ENCODE measurements around the gene BTBD8.

BTBD8 gene

DNA sequence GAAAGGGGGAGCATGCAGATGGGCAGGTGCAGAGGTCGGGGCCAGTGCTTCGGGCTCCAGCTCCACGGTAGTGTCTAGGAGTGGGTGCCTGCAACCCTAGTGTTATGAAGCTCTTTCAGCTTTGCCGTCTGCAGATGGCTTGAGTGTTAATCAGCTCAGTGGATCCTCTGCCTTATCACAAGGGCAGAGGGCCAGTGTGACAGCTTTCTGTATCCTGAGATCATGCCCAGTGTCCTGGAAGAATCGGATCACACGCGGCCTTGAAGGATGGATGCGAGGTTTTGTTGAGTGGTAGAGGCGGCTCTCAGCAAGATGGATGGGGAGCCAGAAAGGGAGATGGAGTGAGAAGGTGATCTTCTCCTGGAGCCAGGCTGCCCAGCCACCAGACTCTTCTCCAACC lies 112.1 kb downstream of the BTBD8 start:
- DNase-seq (ENCODE audit: low read depth), result no peak

DNA sequence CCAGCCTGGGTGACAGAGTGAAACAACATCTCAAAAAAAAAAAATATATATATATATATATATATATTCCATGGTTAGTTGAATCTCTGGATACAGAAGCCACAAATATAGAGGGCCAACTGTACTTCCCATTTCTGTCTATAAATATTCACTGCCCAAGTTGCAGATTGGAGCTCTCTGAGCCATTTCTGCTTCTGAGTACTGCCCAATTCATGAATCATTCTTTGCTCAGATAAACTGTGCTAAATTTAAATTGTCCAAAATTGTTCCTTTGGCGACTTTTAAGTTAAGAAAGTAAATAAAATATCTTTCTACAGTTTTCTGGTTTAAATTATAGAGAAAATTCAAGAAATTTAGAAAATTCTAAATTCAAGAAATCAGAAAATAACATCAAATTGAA lies 114.4 kb downstream of the BTBD8 start:
- no peak for DNase-seq (ENCODE audit: low read depth)

DNA sequence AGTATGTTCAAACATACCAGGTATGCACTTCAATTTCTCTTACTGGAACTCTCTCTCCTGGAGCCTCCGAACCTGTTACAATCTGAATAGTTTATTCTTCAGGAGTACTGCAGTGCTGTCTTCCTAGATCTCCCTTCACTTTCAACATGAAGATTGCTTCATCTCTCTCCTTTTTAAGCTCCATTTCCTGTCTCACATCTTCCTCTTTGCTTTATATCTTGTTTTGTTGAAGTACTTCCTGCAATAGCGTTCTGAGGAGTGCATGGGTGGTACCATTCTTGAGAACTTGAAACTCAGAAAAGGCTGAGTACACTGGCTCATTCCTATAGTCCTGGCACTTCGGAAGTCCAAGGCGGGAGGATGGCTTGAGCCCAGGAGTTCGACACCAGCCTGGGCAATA lies 121.8 kb downstream of the BTBD8 start:
- no peak for DNase-seq (ENCODE audit: low read depth)

DNA sequence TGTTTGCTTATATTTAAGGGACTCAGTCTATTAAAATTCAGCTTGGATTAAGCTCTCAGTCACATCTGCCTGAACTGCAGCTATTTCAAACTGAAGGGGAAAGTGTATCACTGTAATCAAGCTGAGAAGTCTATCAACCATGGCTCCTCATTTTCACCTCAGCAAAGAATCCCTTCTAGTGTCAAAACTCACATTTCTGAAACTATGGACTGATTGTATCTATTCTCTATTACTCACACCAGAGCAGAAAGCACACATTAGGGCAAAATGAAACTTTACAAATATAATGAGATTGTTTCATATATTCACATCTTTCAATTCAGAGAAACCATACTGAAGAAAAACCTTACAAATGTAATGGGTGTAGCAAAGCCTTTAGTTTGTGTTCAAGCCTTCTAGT lies 123.0 kb downstream of the BTBD8 start:
- no peak for DNase-seq (ENCODE audit: low read depth)

DNA sequence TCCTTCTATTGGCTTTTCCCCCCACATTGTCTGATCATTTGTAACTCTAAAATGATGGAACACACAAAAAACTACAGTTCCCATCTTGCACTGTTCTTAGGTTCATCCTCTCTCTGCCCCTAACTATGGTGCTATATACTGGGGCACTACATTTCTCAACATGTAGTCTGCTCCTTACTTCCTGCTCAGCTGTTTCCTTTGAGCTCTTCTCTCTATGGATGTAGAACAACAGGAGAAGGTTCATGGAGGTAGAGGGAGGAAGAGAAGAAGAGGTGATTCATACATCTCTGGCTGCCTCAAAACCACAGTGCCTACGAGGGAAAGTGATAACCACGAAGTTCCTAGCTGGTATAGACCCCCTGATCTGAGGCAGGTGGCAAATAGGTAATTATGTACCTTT lies 130.6 kb downstream of the BTBD8 start:
- no peak for DNase-seq (ENCODE audit: low read depth)

DNA sequence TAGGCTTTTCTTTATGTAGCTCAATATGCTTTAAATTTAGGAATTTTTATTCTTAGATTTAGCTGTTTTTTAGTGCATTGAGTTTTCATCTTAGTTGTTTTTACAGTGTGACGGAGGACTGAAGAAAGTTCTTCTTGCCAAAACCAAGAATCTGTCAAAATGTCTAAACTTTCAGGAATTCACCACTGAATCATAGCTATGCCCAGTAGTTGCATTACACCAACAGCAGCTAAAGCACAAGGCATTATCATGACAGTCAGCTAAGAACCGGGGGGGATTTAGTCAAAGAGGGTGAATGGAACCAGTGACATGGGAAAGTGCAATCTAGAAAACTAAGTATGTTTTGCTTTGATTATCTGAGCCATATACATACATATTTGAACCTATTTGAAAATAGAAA lies 131.0 kb downstream of the BTBD8 start:
- DNase-seq (ENCODE audit: low read depth), result peak; percentile 55

DNA sequence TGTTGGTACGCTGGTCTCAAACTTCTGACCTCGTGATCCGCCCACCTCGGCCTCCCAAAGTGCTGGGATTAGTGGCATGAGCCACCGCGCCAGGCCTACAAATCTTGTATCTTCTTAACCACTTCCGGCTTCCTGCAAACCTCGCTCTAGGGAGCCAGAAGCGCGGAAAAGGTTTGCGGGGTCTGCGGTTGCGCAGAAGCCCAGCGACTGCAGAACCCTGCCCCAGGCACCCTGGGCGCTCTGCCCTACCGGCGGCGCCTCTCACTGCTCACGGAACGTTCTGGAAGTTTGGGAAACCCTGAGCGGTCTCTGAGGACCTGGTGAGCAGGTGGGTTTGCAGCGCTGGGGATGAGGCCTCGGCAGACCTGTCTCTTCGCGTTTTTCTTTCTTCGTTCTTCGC lies 137.6 kb downstream of the BTBD8 start, which contains the start of gene C1orf146:
C1orf146 (plus strand) TSS at position 195 of the 400 bp plus-strand sequence. CDS start 13,506 bp downstream, outside the sequence.
- DNase-seq (ENCODE audit: low read depth), result no peak

DNA sequence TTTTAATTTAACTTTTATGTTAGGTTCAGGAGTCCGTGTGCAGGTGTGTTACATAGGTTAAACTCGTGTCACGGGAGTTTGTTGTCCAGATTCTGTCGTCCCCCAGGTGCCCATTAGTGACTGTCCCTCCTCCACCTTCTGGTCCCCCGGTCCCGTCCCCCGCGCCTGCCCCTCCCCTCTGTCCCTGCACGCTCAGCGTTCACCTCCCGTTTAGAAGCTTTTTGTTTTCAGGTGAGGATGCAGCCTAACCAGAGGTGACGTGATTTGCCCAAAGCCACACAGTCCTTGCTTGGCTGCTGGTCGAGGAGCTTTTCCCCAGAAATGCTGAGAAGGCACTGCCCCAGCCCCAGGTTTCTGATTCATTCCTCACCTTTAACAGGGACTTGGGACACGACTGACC lies 138.4 kb downstream of the BTBD8 start:
- no peak for DNase-seq (ENCODE audit: low read depth)

DNA sequence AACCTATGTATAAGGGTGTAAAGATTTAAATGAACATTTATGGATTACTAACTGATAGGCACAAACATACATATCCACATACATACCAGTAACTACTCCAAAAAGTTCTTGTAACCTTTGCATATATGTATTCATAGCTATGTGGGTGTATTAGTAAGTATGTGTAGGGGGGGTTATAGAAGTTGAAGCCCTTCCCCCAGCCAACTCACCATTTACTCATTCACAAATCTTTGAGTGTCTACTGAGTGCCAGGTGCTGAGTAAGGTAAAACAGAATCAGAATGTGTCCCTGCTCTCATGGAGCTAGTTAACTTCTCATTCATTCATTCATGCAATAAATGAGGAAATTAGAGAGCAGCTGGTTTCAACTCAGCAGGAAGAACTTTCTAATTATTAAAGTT lies 138.9 kb downstream of the BTBD8 start:
- DNase-seq (ENCODE audit: low read depth), result no peak

DNA sequence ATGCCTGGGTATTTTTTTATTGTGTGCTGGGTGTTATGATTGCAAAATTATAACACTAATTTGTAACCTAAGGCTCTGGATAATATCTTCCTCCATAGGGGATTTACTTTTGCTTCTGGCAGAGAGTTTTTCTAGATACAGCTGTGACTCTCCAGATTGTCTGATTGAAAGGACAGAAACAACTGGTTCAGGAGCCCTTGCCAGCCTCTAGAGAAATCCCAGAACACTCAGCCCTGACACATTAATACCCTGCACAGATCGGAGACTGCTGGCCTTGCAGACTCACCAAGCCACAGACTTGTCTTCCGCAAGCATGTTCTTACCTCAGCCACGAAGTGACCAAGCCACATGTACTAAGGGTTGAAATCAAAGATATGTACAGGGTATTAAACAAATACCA lies 148.3 kb downstream of the BTBD8 start:
- no peak for DNase-seq (ENCODE audit: low read depth)

DNA sequence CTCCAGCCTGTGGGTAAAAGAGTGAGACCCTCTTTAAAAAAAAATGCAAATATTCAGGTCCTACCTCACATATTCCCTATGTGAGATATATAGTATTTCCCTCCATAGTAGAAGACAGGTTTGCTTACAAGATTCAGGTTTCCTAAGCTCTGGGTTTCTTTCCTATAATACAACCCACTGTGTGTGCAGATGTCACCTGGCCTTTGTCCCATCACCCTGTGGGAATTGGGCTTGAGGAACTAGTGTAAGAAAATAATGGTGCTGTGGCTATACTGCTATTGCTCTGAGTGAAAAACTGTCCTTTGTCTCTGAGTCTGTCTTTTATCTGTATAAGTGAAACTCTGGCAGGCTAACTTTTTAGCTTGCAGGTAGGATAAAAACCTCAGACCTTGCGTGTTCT lies 150.6 kb downstream of the BTBD8 start:
- no peak for DNase-seq (ENCODE audit: low read depth)

All from fibroblast of gingiva (primary cell).